Neuronal stem cell (in vitro differentiated cells): Measurements from ENCODE around the gene DPP9.
A peak's percentile ranks its signal among the peaks of the same experiment; 100 is the strongest.

Experiments
- DNase-seq: peaks from one replicate; pipeline ENCODE4 v3.0.0-alpha.2; 2013; ENCODE audit warnings: low spot score
- H2AFZ ChIP-seq: one replicate; pipeline ENCODE4 v1.6.1; 2013; ENCODE audit warnings: mild to moderate bottlenecking, low read length, inconsistent platforms
- H2AK5ac ChIP-seq: 2 replicates; pipeline ENCODE4 v1.6.1; 2013; ENCODE audit warnings: low read depth, mild to moderate bottlenecking, inconsistent platforms, low read length, moderate library complexity, mixed read lengths
- H2BK120ac ChIP-seq: 2 replicates; pipeline ENCODE4 v1.6.1; 2013; ENCODE audit warnings: low read depth, mild to moderate bottlenecking, inconsistent platforms, low read length, moderate library complexity, mixed read lengths
- H2BK12ac ChIP-seq: one replicate; pipeline ENCODE4 v1.6.1; 2013; ENCODE audit warnings: low read length, inconsistent platforms
- H2BK15ac ChIP-seq: 2 replicates; pipeline ENCODE4 v1.6.1; 2013; ENCODE audit warnings: mild to moderate bottlenecking, low read length, inconsistent platforms, mixed read lengths
- H2BK5ac ChIP-seq: one replicate; pipeline ENCODE4 v1.6.1; 2013; ENCODE audit warnings: inconsistent platforms, mild to moderate bottlenecking, low read length, moderate library complexity
- H3K14ac ChIP-seq: one replicate; pipeline ENCODE4 v1.6.1; 2013; ENCODE audit warnings: low read length, inconsistent platforms
- H3K18ac ChIP-seq: 2 replicates; pipeline ENCODE4 v1.6.1; 2013; ENCODE audit warnings: low read length, inconsistent platforms
- H3K23ac ChIP-seq: 2 replicates; pipeline ENCODE4 v1.6.1; 2013; ENCODE audit warnings: low read depth, mild to moderate bottlenecking, mixed read lengths, low read length, inconsistent platforms; ENCODE audit not compliant: poor library complexity
- H3K27ac ChIP-seq: replicated peaks from 3 replicates; pipeline ENCODE4 v1.5.1; 2013; ENCODE audit warnings: low read length, inconsistent platforms
- H3K27me3 ChIP-seq, 3 experiments: 2 replicates each; pipeline ENCODE4 v1.6.1; 2013; ENCODE audit warnings: low read length in 3 of 3, mild to moderate bottlenecking in 2 of 3, inconsistent platforms in 1 of 3, low read depth in 1 of 3, mixed read lengths in 1 of 3, moderate library complexity in 1 of 3; ENCODE audit not compliant: control insufficient read depth in 3 of 3, insufficient read depth in 3 of 3
- H3K36me3 ChIP-seq, 2 donors: replicated peaks in 1 of 2; 2 replicates each; pipeline ENCODE4 v1.6.1; 2013; ENCODE audit warnings: low read length in 2 of 2; ENCODE audit not compliant: control insufficient read depth in 2 of 2, insufficient read depth in 2 of 2
- H3K4ac ChIP-seq: 2 replicates; pipeline ENCODE4 v1.6.1; 2013; ENCODE audit warnings: inconsistent platforms, mild to moderate bottlenecking, low read length, moderate library complexity
- H3K4me1 ChIP-seq, 2 donors: 1 replicate in 1 of 2; 2 replicates in 1 of 2; pipeline ENCODE4 v1.6.1; 2013; ENCODE audit warnings: low read length in 2 of 2, low read depth in 1 of 2; ENCODE audit not compliant: control insufficient read depth in 2 of 2, insufficient read depth in 1 of 2
- H3K4me2 ChIP-seq: one replicate; pipeline ENCODE4 v1.6.1; 2013; ENCODE audit warnings: mild to moderate bottlenecking, low read length, inconsistent platforms; ENCODE audit not compliant: insufficient read depth, poor library complexity, severe bottlenecking
- H3K4me3 ChIP-seq, 2 donors: 2 replicates each; pipeline ENCODE4 v1.5.1; 2013; ENCODE audit warnings: low read length in 2 of 2, mild to moderate bottlenecking in 2 of 2, inconsistent platforms in 1 of 2, moderate library complexity in 1 of 2
- H3K79me1 ChIP-seq: one replicate; pipeline ENCODE4 v1.6.1; 2013; ENCODE audit warnings: low read depth, mild to moderate bottlenecking, inconsistent platforms, low read length, moderate library complexity
- H3K9ac ChIP-seq: one replicate; pipeline ENCODE4 v1.6.1; 2013; ENCODE audit warnings: mild to moderate bottlenecking, low read depth, low read length, inconsistent platforms; ENCODE audit not compliant: poor library complexity
- H3K9me3 ChIP-seq, 2 donors: replicated peaks in 1 of 2; 2 replicates each; pipeline versions ENCODE3 to v1.6.1; 2013; ENCODE audit warnings: low read length in 2 of 2, mild to moderate bottlenecking in 2 of 2, inconsistent platforms in 1 of 2, low read depth in 1 of 2, mixed read lengths in 1 of 2, moderate library complexity in 1 of 2; ENCODE audit not compliant: control insufficient read depth in 2 of 2, insufficient read depth in 1 of 2
- H4K8ac ChIP-seq: one replicate; pipeline ENCODE4 v1.6.1; 2013; ENCODE audit warnings: low read depth, mild to moderate bottlenecking, inconsistent platforms, low read length, moderate library complexity
- H4K91ac ChIP-seq: one replicate; pipeline ENCODE4 v1.6.1; 2013; ENCODE audit warnings: low read length, low read depth, mild to moderate bottlenecking, inconsistent platforms; ENCODE audit not compliant: poor library complexity
- WGBS, 2 donors: extraction: QIAGEN DNeasy Blood & Tissue Kit; methylation state at CpG; one replicate each; pipeline ENCODE4 v1.1.7; 2013; ENCODE audit warnings: missing lambda C conversion rate in 2 of 2, mixed read lengths in 1 of 2; ENCODE audit not compliant: insufficient read length in 2 of 2, insufficient replicate concordance in 1 of 2; ENCODE audit errors: extremely low coverage in 2 of 2; 5-methylcytosine and 5-hydroxymethylcytosine counted together

The DPP9 gene

DNA sequence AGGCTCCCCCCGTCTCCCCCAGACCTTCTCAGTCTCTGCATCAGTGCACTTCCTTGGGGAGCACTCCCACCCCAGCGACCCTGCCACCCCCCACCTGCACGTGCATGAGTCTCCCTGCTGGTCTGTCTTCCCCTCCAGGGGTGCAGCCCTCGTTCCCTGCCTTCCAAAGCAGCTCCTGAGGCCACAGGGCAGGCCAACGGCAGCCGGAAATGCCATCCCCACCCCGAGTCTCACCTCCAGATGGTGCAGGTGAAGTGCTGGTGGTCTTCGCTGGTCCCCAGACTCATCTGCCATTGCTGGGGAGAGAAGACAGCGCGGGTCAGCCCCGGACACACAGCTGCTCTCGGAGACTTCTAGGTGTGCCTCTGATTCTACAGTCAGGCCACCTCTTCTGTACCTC lies 59.0 kb downstream of the DPP9 start:
- no peak overlapping the region for H4K91ac ChIP-seq
- no peak overlapping the region for H3K9ac ChIP-seq
- H4K8ac ChIP-seq, result no peak overlapping the region
- H3K4me1 ChIP-seq, result peaks cover 0 to 4% of the 10 kb centered on the region in 2 donors
- H2BK5ac ChIP-seq, result no peak overlapping the region
- no peak overlapping the region for H3K14ac ChIP-seq
- DNase-seq, result no peak
- H3K23ac ChIP-seq, result no peak overlapping the region
- H2AFZ ChIP-seq, result no peak overlapping the region
- peak overlapping the region in 1 of 2 donors; percentile 55 for H3K4me3 ChIP-seq
- H2BK15ac ChIP-seq, result peak overlapping the region; percentile 37
- no peaks in the 10 kb centered on the region for H3K27me3 ChIP-seq
- no peak overlapping the region for H2BK120ac ChIP-seq
- peaks cover 17 to 77% of the 10 kb centered on the region in 2 donors for H3K36me3 ChIP-seq
- peak overlapping the region; percentile 58 for H2BK12ac ChIP-seq
- peaks cover 0 to under 1% of the 10 kb centered on the region in 2 donors for H3K9me3 ChIP-seq
- no peak overlapping the region for H2AK5ac ChIP-seq
- H3K27ac ChIP-seq, result no peak overlapping the region
- peaks cover 2% of the 10 kb centered on the region for H3K79me1 ChIP-seq
- H3K4ac ChIP-seq, result no peak overlapping the region
- H3K4me2 ChIP-seq, result no peak overlapping the region
- no CpG with 5 or more reads among the region's 12 CpGs for WGBS, 2 donors
- H3K18ac ChIP-seq, result no peak overlapping the region

DNA sequence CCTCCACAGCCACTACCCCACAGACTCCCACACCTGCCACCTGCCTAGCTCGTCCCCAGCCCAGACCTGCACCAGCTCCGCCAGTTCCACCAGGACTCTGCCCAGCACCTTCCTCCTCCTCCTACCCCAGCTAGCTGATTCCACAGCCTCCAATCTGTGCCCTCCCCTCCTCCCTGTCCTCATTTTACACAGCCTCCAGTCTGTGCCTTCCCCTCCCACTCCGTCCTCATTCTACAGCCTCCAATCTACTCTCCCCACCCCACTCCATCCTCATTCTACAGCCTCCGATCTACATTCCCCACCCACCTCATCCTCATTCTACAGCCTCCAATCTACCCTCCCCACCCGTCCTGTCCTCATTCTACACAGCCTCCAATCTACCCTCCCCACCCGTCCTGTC lies 60.8 kb downstream of the DPP9 start:
- H2BK12ac ChIP-seq, result no peak overlapping the region
- no peak overlapping the region for H2BK5ac ChIP-seq
- H3K27me3 ChIP-seq, result no peaks in the 10 kb centered on the region
- no peak overlapping the region for H3K27ac ChIP-seq
- no peak overlapping the region for H3K18ac ChIP-seq
- DNase-seq, result no peak
- H3K4me1 ChIP-seq, result no peaks in the 10 kb centered on the region
- H4K91ac ChIP-seq, result no peak overlapping the region
- no peak overlapping the region for H2BK15ac ChIP-seq
- no peaks in the 10 kb centered on the region for H3K79me1 ChIP-seq
- H3K14ac ChIP-seq, result no peak overlapping the region
- H3K23ac ChIP-seq, result no peak overlapping the region
- H2BK120ac ChIP-seq, result no peak overlapping the region
- peaks cover 25 to 84% of the 10 kb centered on the region in 2 donors for H3K36me3 ChIP-seq
- no peak overlapping the region for H2AFZ ChIP-seq
- no peak overlapping the region for H3K4me3 ChIP-seq
- no peak overlapping the region for H4K8ac ChIP-seq
- H3K4ac ChIP-seq, result no peak overlapping the region
- no peak overlapping the region for H3K4me2 ChIP-seq
- H3K9ac ChIP-seq, result no peak overlapping the region
- peaks cover 3 to 6% of the 10 kb centered on the region in 2 donors for H3K9me3 ChIP-seq
- no peak overlapping the region for H2AK5ac ChIP-seq
- WGBS, 2 donors, result 100% methylated on average over 1 of the region's 6 CpGs

DNA sequence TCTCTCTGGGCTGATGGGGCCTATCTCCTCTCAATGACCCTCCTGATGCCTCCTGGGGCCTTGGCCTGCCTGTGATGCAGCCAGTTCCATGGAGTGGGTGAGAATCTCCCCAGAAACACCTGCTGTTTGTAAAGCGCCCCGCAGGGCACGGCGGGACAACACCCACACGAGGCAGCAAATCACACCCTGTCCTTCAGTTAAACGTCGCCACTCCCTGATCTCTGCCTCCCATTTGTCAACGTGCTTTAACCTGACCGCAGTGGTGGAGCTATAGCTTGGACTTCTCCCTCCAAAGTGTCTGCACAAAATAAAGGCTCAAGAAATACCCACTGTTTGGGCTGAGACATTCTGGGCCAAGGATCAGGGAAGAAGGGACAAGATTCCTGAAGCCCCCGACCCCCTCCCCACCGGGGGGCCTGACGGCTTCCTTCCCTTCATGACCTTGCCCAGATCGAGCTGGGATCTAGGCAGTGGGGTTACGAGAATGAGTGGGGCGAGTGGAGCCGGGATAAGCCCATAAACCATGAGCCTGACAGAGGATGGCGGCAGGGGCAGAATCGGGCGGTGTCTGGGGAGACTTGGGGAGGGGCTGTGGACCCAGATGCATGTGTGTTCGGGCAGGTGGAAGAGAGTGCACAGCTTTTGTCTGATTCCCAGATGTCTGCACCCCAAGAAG lies 61.5 kb downstream of the DPP9 start:
- Histone ChIP-seq H3K4me3 (no peak overlapping the region), H3K23ac (no peak overlapping the region), H3K18ac (no peak overlapping the region), H3K27me3 (no peaks in the 10 kb centered on the region), H3K4me1 (no peaks in the 10 kb centered on the region), H3K14ac (peak overlapping the region; percentile 56), H3K9me3 (peaks cover 3 to 6% of the 10 kb centered on the region in 2 donors), H2BK12ac (no peak overlapping the region), H3K9ac (no peak overlapping the region), H3K79me1 (no peaks in the 10 kb centered on the region), H4K91ac (no peak overlapping the region), H3K27ac (no peak overlapping the region), H3K4ac (no peak overlapping the region), H2BK120ac (no peak overlapping the region), H2AFZ (no peak overlapping the region), H2AK5ac (no peak overlapping the region), H4K8ac (no peak overlapping the region), H3K4me2 (no peak overlapping the region), H3K36me3 (peaks cover 29 to 85% of the 10 kb centered on the region in 2 donors), H2BK15ac (no peak overlapping the region), H2BK5ac (no peak overlapping the region)
- DNase-seq, result no peak
- no CpG with 5 or more reads among the region's 20 CpGs for WGBS, 2 donors

DNA sequence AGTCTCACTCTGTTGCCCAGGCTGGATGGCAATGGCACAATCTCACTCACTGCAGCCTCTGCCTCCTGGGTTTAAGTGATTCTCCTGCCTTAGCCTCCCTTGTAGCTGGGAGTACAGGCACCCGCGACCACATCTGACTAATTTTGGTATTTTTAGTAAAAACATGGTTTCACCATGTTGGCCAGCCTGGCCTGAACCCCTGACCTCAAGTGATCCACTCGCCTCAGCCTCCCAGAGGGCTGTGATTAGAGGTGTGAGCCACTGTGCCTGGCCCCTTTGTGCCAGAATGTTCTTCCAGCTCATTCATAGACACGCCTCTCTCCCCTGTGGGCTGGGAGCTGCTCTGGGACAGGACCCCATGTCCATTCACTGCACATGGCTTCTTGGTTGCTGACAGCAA lies 62.6 kb downstream of the DPP9 start:
- no peak overlapping the region for H3K23ac ChIP-seq
- no peak overlapping the region for H3K14ac ChIP-seq
- H3K4ac ChIP-seq, result no peak overlapping the region
- H3K4me1 ChIP-seq, result no peaks in the 10 kb centered on the region
- H2BK5ac ChIP-seq, result no peak overlapping the region
- DNase-seq, result no peak
- no peak overlapping the region for H3K18ac ChIP-seq
- H2BK120ac ChIP-seq, result no peak overlapping the region
- no peak overlapping the region for H4K8ac ChIP-seq
- peaks cover 2% of the 10 kb centered on the region for H3K79me1 ChIP-seq
- H3K9me3 ChIP-seq, result peaks cover 3 to 6% of the 10 kb centered on the region in 2 donors
- no peak overlapping the region for H2BK12ac ChIP-seq
- H3K9ac ChIP-seq, result no peak overlapping the region
- H3K27me3 ChIP-seq, result no peaks in the 10 kb centered on the region
- H3K36me3 ChIP-seq, result peaks cover 32 to 88% of the 10 kb centered on the region in 2 donors
- H2BK15ac ChIP-seq, result no peak overlapping the region
- H2AK5ac ChIP-seq, result no peak overlapping the region
- H3K4me3 ChIP-seq, result no peak overlapping the region
- H2AFZ ChIP-seq, result no peak overlapping the region
- H3K27ac ChIP-seq, result no peak overlapping the region
- H4K91ac ChIP-seq, result no peak overlapping the region
- no peak overlapping the region for H3K4me2 ChIP-seq
- whole genome bisulfite sequencing, 2 donors, result no CpG with 5 or more reads among the region's 4 CpGs
